ENCODE measurements around the gene TDRD1.

TDRD1 gene

GRCh38 chr10:114174695-114175188 is 4.4 kb upstream of the TDRD1 start:
- no peak for TF ChIP-seq REST (IDR thresholded peaks at IDR 0.05; ENCODE audit: insufficient read depth in 1 of 2, low read depth in 2 of 2, low read length in 2 of 2)
- TF ChIP-seq TAF1 (IDR thresholded peaks at IDR 0.05; ENCODE audit: borderline replicate concordance, insufficient read depth, low read length), result no peak
- no peak for TF ChIP-seq SIN3A (IDR thresholded peaks at IDR 0.05; ENCODE audit: borderline replicate concordance, insufficient read depth, low read length)
- no peak for TF ChIP-seq FOXP2 (optimal IDR thresholded peaks at IDR 0.05; ENCODE audit: borderline replicate concordance, extremely low read depth, extremely low read length, insufficient read depth)
- no peak for TF ChIP-seq POLR2AphosphoS5 (IDR thresholded peaks at IDR 0.05; ENCODE audit: low read depth, low read length)

DNA sequence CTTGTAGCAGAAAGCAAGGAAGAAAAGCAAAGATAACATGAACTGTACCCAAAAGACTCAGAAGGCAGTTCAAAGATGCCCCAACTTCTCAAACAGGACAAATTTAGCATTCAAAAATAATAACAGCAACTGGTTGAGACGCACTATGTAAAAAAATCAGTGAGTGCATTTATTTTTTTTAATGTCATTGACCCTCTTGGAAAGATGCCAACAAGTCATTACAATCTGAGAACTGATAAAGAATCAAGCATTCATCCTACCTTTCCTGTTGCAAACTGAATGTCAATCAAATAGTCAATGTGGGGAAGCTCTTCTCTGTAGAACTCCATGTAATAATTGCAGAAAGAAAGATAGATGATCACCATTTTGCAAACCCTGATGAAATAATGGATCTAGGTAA is 3.5 kb upstream of the TDRD1 start:
- TF ChIP-seq FOXP2 (optimal IDR thresholded peaks at IDR 0.05; ENCODE audit: borderline replicate concordance, extremely low read depth, extremely low read length, insufficient read depth) (no peak), TAF1 (IDR thresholded peaks at IDR 0.05; ENCODE audit: borderline replicate concordance, insufficient read depth, low read length) (no peak), REST (IDR thresholded peaks at IDR 0.05; ENCODE audit: insufficient read depth in 1 of 2, low read depth in 2 of 2, low read length in 2 of 2) (no peak), SIN3A (IDR thresholded peaks at IDR 0.05; ENCODE audit: borderline replicate concordance, insufficient read depth, low read length) (no peak), POLR2AphosphoS5 (IDR thresholded peaks at IDR 0.05; ENCODE audit: low read depth, low read length) (no peak)

DNA sequence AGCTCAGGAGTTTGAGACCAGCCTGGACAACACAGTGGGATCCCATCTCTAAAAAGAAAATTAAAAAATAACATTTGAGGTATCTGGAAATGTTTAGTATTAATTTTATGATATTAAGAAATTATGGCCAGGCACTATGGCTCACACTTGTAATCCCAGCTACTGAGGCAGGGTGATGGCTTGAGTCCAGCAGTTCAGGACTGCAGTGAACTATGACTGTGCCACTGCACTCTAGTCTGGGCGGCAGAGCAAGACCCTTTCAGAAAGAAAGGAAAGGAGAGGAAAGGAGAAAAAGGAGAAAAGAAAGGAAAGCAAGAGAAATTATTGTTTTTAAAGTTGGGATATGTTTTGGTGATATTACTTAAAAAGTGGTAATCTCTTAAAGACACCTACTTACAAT is 2.6 kb upstream of the TDRD1 start:
- TF ChIP-seq POLR2AphosphoS5 (IDR thresholded peaks at IDR 0.05; ENCODE audit: low read depth, low read length), result no peak
- no peak for TF ChIP-seq FOXP2 (optimal IDR thresholded peaks at IDR 0.05; ENCODE audit: borderline replicate concordance, extremely low read depth, extremely low read length, insufficient read depth)
- TF ChIP-seq TAF1 (IDR thresholded peaks at IDR 0.05; ENCODE audit: borderline replicate concordance, insufficient read depth, low read length), result no peak
- no peak for TF ChIP-seq SIN3A (IDR thresholded peaks at IDR 0.05; ENCODE audit: borderline replicate concordance, insufficient read depth, low read length)
- TF ChIP-seq REST (IDR thresholded peaks at IDR 0.05; ENCODE audit: insufficient read depth in 1 of 2, low read depth in 2 of 2, low read length in 2 of 2), result no peak

DNA sequence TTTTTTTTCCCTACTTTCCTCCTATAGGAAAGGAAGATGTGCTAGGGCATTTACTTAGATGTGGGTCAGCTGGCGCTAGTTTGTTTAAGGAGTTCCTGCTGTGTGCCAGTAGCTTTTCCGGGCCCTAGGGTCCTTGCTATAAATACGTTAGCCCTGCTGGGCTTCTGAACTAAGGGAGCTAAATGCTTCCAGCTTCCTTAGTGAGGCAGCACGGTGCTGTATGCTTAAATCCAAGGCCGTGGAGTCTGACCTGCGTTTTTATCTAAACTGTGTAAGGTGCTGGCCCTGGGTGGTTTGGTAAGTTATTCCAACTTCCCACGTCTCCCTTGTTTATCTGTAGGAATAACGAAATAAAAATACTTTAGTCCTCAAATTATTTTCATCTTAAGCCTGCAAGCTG is 594 bp downstream of the TDRD1 start:
- TF ChIP-seq FOXP2 (optimal IDR thresholded peaks at IDR 0.05; ENCODE audit: borderline replicate concordance, extremely low read depth, extremely low read length, insufficient read depth) (no peak), TAF1 (IDR thresholded peaks at IDR 0.05; ENCODE audit: borderline replicate concordance, insufficient read depth, low read length) (no peak), SIN3A (IDR thresholded peaks at IDR 0.05; ENCODE audit: borderline replicate concordance, insufficient read depth, low read length) (no peak), POLR2AphosphoS5 (IDR thresholded peaks at IDR 0.05; ENCODE audit: low read depth, low read length) (no peak), REST (IDR thresholded peaks at IDR 0.05; ENCODE audit: insufficient read depth in 1 of 2, low read depth in 2 of 2, low read length in 2 of 2) (no peak)

DNA sequence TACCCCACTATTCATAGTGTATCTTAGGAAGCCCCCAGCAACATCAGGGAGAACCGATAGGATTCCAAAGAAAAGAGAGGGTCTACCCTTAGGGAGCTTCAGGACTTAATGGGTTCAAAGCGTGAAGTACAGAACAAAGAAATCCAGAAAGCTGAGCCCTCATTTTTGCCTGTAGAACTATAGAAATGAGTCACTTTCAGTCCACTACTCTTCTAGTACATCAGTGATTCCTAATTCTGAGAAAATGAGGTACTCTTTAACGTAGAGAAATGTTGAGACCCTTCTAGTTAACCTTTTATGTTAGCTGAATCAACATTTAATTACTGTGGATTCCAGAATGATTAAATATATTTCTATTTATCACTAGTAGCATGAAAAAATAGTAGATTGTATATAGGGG is 1.8 kb downstream of the TDRD1 start:
- TF ChIP-seq SIN3A (IDR thresholded peaks at IDR 0.05; ENCODE audit: borderline replicate concordance, insufficient read depth, low read length), result no peak
- no peak for TF ChIP-seq TAF1 (IDR thresholded peaks at IDR 0.05; ENCODE audit: borderline replicate concordance, insufficient read depth, low read length)
- TF ChIP-seq REST (IDR thresholded peaks at IDR 0.05; ENCODE audit: insufficient read depth in 1 of 2, low read depth in 2 of 2, low read length in 2 of 2), result no peak
- TF ChIP-seq POLR2AphosphoS5 (IDR thresholded peaks at IDR 0.05; ENCODE audit: low read depth, low read length), result no peak
- TF ChIP-seq FOXP2 (optimal IDR thresholded peaks at IDR 0.05; ENCODE audit: borderline replicate concordance, extremely low read depth, extremely low read length, insufficient read depth), result no peak

All from PFSK-1 (cell line).